Activated naive CD4-positive, alpha-beta T cell treated with anti-CD3 and anti-CD28 coated beads, Interleukin-2, amount 50 U/mL, for 16 hours (primary cell): ENCODE results near the gene FRYL.
A peak's percentile ranks its signal among the peaks of the same experiment; 100 is the strongest.
"Not testable (repeated sequence)": the region's sequence is repeated elsewhere in the genome, so short reads cannot be mapped to it uniquely, and the experiment has no call there.

Experiments
- DNase-seq: peaks from one replicate; pipeline ENCODE4 v3.0.0-alpha.2; 2020

FRYL gene

GRCh38 chr4:48742412-48742811, 37.7 kb downstream of the FRYL start:
- DNase-seq = no peak

DNA sequence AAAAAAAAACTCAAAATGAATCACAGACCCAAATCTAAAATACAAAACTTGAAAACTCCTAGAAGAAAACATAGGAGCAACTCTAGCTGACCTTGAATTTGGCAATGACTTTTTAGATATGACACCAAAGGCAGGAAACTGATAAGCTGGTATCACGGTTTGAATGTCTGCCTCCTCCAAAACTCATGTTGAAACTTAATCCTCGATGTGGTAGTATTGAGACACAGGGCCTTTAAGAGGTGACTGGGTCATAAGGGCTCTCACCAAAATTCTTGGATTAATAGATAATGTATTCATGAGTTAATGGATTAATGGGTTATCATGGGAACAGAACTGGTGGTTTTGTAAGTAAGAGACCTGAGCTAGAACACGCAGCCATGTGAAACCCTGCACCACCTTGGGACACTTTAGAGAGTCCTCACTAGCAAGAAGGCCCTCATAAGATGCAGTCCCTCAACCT, 40.5 kb downstream of the FRYL start:
- DNase-seq = no peak

DNA sequence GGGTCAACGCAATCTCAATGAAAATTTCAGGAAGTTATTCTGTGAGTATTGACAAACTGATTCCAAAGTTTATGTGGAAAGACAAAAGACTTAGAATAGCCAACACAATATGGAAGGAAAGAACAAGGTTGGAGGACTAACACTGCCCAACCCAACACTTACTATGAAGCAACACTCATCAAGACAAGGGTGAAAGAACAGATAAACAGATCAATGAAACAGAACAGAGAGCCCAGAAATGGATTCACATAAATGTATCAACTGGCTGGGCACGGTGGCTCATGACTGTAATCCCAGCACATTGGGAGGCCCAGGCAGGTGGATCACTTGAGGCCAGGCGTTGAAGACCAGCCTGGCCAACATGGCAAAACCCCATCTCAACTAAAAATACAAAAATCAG, 41.2 kb downstream of the FRYL start:
- no peak for DNase-seq

- DNase-seq = peak; percentile 47
Observed at GRCh38 chr4:48728906-48729496, 51.1 kb downstream of the FRYL start.

DNA sequence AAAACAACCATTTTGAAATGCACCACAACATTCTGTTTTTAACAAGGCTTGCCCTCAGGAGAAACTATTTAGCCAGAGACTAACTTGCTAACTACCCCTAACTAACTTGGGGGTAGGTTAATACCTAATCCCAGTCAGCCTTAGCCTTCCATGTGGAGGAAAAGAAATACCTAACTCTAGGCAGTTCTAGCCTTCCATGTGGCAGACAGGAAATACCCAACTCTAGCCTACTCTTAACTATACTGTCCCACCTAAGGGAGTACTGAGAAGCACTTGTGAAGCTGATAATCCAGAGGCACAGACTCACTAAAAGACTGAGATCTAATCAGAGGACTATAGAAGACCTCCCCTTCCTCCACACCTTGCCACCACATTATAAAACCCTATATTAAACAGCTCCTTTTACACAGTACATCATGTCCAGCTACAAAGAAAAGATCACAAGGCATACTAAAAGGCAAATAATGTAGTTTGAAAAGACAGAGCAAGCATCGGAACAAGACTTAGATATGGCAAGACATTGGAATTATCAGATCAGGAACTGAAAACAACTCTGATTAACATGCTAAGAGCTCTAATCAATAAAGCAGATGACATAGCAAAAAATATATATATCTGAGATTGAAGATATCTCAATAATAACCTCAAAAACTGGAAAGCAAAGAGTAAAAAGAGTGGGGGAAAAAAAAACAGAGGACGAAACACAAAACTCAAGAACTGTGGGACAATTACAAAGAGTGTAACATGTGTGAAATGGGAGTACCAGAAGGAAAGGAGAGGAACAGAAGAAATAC, 52.2 kb downstream of the FRYL start:
- DNase-seq = no peak

- DNase-seq = no peak
Observed at GRCh38 chr4:48725414-48725813, 54.7 kb downstream of the FRYL start.

DNA sequence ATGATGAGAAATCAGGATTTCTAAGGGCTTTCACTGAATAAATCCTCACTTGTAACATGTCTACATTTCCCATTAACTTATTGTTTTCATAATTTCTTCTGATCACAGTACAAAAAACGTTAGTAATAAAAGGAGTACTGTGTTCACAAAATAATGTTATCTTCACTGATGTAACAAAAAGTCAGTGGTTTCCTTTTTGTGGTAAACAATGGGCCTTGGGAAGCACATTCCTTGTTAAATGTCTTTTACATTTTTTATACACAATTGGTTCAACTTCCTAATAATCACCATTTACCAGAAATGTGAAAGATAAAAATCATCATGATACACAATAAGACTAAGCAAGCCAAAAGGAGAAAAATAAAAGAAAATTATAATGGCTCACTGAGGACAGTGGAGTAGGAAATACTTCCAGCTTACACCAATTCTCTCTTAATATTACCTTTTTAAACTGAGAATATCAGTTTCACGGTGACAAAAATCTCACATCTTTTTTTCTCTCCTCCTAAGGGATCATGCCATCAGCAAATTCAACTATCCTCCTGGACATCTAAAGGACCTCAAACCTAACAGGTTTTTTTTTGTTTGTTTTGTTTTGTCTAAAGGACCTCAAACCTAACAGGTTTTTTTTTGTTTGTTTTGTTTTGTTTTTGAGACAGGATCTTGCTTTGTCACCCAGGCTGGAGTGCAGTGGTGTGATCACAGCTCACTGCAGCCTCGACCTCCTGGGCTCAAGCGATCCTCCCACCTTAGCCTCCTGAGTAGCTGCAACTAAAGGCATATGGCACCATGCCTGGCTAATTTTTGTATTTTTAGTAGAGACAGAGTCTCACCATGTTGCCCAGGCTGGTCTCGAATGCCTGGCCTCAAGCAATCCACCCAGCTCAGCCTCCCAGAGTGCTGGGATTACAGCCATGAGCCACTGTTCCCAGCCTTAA, 57.3 kb downstream of the FRYL start:
- no peak for DNase-seq

DNA sequence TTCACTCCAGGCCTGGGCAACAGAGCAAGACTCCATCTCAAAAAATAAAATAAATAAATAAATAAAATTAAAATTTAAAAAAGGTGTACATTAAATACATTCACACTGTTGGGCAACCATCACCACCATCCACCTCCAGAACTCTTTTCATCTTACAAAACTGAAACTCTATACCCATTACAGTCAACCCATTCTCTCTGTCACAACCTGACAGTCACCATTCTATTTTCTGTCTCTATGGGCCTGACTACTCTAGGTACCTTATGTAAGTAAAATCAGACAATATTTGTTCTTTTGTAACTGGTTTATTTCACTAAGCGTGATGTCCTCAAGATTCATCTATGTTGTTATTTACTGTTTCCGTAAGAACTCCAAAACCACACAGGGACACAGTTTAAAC, 59.6 kb downstream of the FRYL start:
- no peak for DNase-seq

DNA sequence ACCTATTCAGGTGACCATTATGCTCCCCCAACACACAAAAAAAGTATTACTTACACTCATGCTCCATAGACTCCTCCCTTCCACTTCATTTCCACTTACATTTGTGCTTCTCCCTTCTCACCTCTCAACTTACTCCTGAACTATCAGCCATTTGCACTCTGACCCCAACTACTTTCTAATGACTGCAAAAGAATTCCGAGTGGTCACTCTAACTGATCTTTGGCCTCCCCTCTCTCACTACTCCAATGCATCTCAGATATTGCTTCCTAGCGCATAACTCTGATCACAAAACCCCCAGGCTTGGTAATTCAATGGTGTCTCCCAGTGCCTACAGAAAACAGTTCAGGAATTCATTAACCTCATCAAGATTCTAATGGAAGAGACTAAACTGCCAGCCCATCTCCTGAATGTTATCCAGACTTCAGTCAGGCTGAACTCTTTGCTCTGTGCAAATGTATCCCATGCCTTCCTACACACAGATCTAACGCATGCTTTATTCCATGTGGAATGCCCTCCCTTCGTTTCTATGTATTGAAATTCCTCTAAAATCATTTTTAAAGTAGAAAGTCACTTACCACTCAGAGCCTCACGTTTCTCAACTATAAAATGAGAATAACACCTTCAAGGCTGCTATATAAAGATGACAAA, 61.1 kb downstream of the FRYL start:
- DNase-seq = no peak

DNA sequence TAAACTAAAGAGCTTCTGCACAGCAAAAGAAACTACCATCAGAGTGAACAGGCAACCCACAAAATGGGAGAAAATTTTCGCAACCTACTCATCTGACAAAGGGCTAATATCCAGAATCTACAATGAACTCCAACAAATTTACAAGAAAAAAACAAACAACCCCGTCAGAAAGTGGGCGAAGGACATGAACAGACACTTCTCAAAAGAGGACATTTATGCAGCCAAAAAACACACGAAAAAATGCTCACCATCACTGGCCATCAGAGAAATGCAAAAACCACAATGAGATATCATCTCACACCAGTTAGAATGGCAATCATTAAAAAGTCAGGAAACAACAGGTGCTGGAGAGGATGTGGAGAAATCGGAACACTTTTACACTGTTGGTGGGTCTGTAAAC, 63.8 kb downstream of the FRYL start:
- DNase-seq = not testable (repeated sequence)

GRCh38 chr4:48710446-48711209, 69.5 kb downstream of the FRYL start:
- DNase-seq = no peak

GRCh38 chr4:48709901-48710300, 70.2 kb downstream of the FRYL start:
- no peak for DNase-seq

DNA sequence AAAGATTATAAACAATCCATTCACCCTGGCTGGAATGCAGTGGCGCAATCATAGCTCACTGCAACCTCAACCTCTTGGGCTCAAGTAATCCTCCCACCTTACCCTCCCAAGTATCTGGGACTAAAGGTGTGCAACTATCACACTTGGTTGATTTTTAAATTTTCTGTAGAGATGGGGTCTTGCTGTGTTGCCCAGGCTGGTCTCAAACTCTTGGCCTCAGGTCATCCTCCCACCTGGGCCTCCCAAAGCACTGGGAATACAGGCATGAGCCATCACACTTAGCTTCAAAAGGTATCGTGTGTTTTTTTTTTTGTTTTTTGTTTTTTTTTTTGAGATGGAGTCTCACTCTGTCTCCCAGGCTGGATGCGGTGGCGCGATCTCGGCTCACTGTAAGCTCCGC, 71.5 kb downstream of the FRYL start:
- no peak for DNase-seq

DNA sequence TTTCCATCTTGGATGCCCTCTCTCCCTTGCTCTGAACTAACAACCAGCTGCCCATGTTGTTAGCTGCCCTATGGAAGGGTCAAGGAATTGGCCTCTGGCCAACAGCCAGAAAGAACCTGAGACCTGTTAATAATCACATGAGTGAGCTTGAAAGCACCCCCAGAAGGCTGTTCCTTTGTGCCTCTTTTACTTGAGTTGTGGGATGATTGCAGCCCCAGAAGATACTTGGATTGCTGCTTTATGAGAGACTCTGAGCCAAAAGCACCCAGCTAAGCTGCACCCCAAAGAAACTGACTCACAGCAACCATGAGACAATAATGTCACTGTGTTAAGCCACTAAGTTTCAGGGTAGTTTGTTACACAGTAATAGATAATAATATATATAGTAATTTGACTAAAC, 73.3 kb downstream of the FRYL start:
- no peak for DNase-seq

GRCh38 chr4:48705609-48706008, 74.5 kb downstream of the FRYL start:
- no peak for DNase-seq

DNA sequence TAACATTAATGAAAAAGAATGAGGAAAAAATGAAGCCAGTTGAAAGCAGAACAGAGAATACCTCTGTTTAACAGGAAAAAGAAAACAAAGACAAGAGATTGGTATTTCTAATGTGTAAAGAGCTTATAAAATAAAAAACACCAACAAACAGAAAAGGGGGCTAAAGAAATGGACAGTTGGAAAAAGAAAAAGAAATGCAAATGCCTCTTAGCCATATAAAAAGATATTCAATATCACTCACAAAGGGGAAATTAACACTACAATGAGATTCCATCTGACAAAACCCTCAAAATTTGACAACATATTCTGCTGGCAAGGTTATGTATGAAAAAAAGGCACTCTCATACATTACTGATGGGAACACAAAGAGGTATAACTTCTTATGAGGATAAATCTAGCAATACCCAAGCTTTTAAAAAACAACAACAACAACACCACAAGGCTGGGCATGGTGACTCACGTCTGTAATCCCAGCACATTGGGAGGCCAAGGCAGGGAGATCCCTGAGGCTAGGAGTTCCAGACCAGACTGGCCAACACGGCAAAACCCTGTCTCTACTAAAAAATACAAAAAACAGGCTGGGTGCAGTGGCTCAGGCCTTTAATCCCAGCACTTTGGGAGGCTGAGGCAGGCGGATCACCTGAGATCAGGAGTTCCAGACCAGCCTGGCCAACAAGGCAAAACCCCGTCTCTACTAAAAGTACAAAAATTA, 75.8 kb downstream of the FRYL start:
- DNase-seq = no peak

GRCh38 chr4:48699475-48699874, 80.6 kb downstream of the FRYL start:
- DNase-seq = no peak

DNA sequence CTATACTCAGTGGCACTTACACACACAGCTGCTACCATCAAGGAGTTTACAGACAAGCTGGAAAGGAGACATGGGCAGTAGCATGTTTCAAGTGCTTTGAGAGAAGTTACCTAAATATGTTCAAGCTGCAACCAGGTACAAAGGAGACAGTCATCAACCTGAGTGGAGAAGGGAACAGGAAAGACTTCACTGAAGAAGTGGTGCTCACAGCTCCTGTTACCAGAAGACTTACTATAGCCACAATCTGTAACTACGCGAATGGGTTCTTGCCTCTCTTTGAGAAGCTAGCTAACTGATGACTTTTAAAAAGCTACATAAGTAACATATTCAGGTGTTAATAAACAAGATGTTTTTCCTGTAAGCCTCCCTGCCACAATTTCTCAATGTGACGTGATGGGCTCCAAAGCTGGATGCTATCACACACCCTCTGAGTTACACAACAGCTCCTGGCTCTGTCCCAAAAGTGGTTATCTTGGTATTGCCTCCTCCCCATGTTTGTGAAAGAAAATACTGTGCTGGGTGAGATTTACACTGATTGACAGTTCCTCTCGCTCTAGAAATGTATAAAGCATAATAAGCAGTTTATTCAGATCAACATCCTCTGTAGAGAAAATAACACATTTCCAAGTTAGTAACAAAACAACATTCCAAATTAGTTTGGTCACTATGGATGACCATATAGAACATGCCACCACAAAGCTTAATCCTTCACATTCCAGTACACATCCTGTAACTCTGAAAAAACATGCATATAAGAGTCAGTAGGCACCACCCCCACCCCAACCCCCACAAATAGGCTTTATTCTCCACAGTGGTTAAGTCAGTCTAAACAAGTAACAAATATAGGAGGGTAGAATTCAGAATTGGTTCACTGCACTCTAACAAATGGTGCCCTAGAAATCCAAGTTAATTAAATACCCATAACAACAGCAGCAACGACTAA, 81.8 kb downstream of the FRYL start:
- no peak for DNase-seq

DNA sequence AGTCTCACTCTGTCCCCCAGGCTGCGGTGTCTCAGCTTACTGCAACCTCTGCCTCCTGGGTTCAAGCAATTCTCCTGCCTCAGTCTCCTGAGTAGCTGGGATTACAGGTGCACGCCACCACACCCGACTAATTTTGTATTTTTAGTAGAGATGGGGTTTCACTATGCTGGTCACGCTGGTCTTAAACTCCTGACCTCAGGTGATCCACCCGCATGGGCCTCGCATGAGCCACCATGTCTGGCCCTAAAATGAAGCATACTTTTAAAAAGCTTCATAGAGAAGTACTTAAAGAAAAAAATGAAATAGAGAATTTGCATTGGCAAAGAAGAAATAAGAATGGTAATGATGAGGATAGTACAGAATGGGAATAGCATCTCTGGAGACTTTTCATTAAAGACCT, 82.6 kb downstream of the FRYL start:
- DNase-seq = not testable (repeated sequence)

DNA sequence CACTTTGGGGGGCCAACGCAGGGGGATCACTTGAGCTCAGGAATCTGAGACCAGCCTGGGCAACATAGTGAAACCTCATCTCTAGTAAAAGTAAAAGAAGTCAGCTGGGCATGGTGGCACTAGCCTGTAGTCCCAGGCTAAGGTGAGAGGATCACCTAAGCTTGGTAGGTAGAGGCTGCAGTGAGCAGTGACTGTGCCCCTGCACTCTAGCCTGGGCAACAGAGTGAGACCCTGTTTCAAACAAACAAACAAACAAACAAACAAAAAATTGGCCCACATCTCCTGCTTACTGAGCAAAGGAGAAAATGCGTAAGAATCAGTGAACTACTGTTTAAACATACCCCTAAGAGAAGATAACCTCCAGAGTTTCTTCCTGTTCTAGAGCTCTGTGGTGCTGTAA, 85.3 kb downstream of the FRYL start:
- no peak for DNase-seq
